DMS153 treated with DMSO at 0.1 percent for 48 hours (cell line): Measurements from ENCODE around the gene TSLP.

Source experiments
- DNase-seq: peaks from one replicate; lab custom pipeline; 2025; ENCODE audit not compliant: unreplicated experiment; lab: John Stamatoyannopoulos, UW

The TSLP gene

GRCh38 chr5:111095982-111096381 lies 24.5 kb downstream of the TSLP start:
- DNase-seq = no peak

- no peak for DNase-seq
Observed at GRCh38 chr5:111099058-111099778, 27.7 kb downstream of the TSLP start.

GRCh38 chr5:111106320-111106948 lies 34.9 kb downstream of the TSLP start:
- no peak for DNase-seq

- no peak for DNase-seq
Observed at GRCh38 chr5:111107371-111107770, 35.9 kb downstream of the TSLP start.

- DNase-seq = no peak
Observed at GRCh38 chr5:111111956-111112355, 40.4 kb downstream of the TSLP start.

- no peak for DNase-seq
Observed at GRCh38 chr5:111113678-111114077, 42.2 kb downstream of the TSLP start.

GRCh38 chr5:111115229-111115628 lies 43.7 kb downstream of the TSLP start:
- no peak for DNase-seq

- DNase-seq = no peak
Observed at GRCh38 chr5:111116550-111116949, 45.0 kb downstream of the TSLP start.

GRCh38 chr5:111117136-111117535 lies 45.6 kb downstream of the TSLP start:
- DNase-seq = no peak

- no peak for DNase-seq
Observed at GRCh38 chr5:111119221-111119620, 47.7 kb downstream of the TSLP start.

- no peak for DNase-seq
Observed at GRCh38 chr5:111119856-111120255, 48.3 kb downstream of the TSLP start.

- DNase-seq = no peak
Observed at GRCh38 chr5:111120911-111121310, 49.4 kb downstream of the TSLP start.

- DNase-seq = no peak
Observed at GRCh38 chr5:111121926-111122325, 50.4 kb downstream of the TSLP start.

- DNase-seq = no peak
Observed at GRCh38 chr5:111122398-111122797, 50.9 kb downstream of the TSLP start.

- no peak for DNase-seq
Observed at GRCh38 chr5:111124793-111125192, 53.3 kb downstream of the TSLP start.

GRCh38 chr5:111126896-111127295 lies 55.4 kb downstream of the TSLP start:
- no peak for DNase-seq
